Measurements from ENCODE around the gene TPRKB.

The TPRKB gene

GRCh38 chr2:73714091-73714490 is 23.1 kb downstream of the TPRKB start:
- H3K27me3 ChIP-seq (ENCODE audit: insufficient read depth, low read length): no peaks in the 10 kb centered on the region
- no peak overlapping the region for H3K27ac ChIP-seq (ENCODE audit: low read depth, low read length)
- H3K36me3 ChIP-seq (ENCODE audit: control insufficient read depth in 1 of 2, insufficient read depth in 2 of 2, low read length in 2 of 2): no peaks in the 10 kb centered on the region
- no peak overlapping the region for H3K4me2 ChIP-seq (ENCODE audit: low read length)
- H4K8ac ChIP-seq (ENCODE audit: low read depth, low read length): no peak overlapping the region
- H3K79me2 ChIP-seq (ENCODE audit: control insufficient read depth, insufficient read depth, low read length, poor library complexity): no peaks in the 10 kb centered on the region
- no peak overlapping the region for H2AFZ ChIP-seq (ENCODE audit: insufficient read depth, low read length, poor library complexity)
- peaks cover 9% of the 10 kb centered on the region for H3K9me3 ChIP-seq (ENCODE audit: insufficient read depth, low read depth, low read length)
- no peak overlapping the region for H4K91ac ChIP-seq (ENCODE audit: low read depth, low read length)
- H3K4ac ChIP-seq (ENCODE audit: low read depth, low read length): no peak overlapping the region
- no peak overlapping the region for H3K18ac ChIP-seq (ENCODE audit: low read length)
- no peak overlapping the region for H3K4me3 ChIP-seq (ENCODE audit: low read depth, low read length)
- WGBS (ENCODE audit: extremely low coverage, insufficient coverage, insufficient read length): no CpG with 5 or more reads among the region's 2 CpGs
- no peak overlapping the region for H2BK12ac ChIP-seq (ENCODE audit: low read length)
- no peak overlapping the region for H2BK120ac ChIP-seq (ENCODE audit: insufficient read depth, low read length, poor library complexity)
- H4K12ac ChIP-seq (ENCODE audit: low read depth, low read length): no peak overlapping the region
- H2BK5ac ChIP-seq (ENCODE audit: low read depth, low read length, poor library complexity): no peak overlapping the region
- DNase-seq: no peak
- no peaks in the 10 kb centered on the region for H3K79me1 ChIP-seq (ENCODE audit: low read length)
- H3K14ac ChIP-seq (ENCODE audit: low read length): no peak overlapping the region
- no peak overlapping the region for H2AK5ac ChIP-seq (ENCODE audit: low read length)
- no peak overlapping the region for H3K9ac ChIP-seq (ENCODE audit: low read length)
- no peaks in the 10 kb centered on the region for H3K4me1 ChIP-seq (ENCODE audit: control insufficient read depth in 1 of 2, insufficient read depth in 2 of 2, low read length in 2 of 2)
- no peak overlapping the region for H3K23ac ChIP-seq (ENCODE audit: low read length)

- Histone ChIP-seq H3K4me3 (ENCODE audit: low read depth, low read length) (no peak overlapping the region), H2AFZ (ENCODE audit: insufficient read depth, low read length, poor library complexity) (no peak overlapping the region), H3K4me1 (ENCODE audit: control insufficient read depth in 1 of 2, insufficient read depth in 2 of 2, low read length in 2 of 2) (no peaks in the 10 kb centered on the region), H4K8ac (ENCODE audit: low read depth, low read length) (no peak overlapping the region), H3K36me3 (ENCODE audit: control insufficient read depth in 1 of 2, insufficient read depth in 2 of 2, low read length in 2 of 2) (no peaks in the 10 kb centered on the region), H2BK120ac (ENCODE audit: insufficient read depth, low read length, poor library complexity) (no peak overlapping the region), H2BK12ac (ENCODE audit: low read length) (no peak overlapping the region), H3K14ac (ENCODE audit: low read length) (no peak overlapping the region), H3K9me3 (ENCODE audit: insufficient read depth, low read depth, low read length) (peaks cover 4% of the 10 kb centered on the region), H3K79me1 (ENCODE audit: low read length) (no peaks in the 10 kb centered on the region), H3K9ac (ENCODE audit: low read length) (no peak overlapping the region), H2AK5ac (ENCODE audit: low read length) (no peak overlapping the region), H3K4ac (ENCODE audit: low read depth, low read length) (no peak overlapping the region), H3K79me2 (ENCODE audit: control insufficient read depth, insufficient read depth, low read length, poor library complexity) (no peaks in the 10 kb centered on the region), H3K23ac (ENCODE audit: low read length) (no peak overlapping the region), H4K91ac (ENCODE audit: low read depth, low read length) (no peak overlapping the region), H3K18ac (ENCODE audit: low read length) (no peak overlapping the region), H3K4me2 (ENCODE audit: low read length) (no peak overlapping the region), H3K27me3 (ENCODE audit: insufficient read depth, low read length) (no peaks in the 10 kb centered on the region), H3K27ac (ENCODE audit: low read depth, low read length) (no peak overlapping the region), H2BK5ac (ENCODE audit: low read depth, low read length, poor library complexity) (no peak overlapping the region), H4K12ac (ENCODE audit: low read depth, low read length) (no peak overlapping the region)
- WGBS (ENCODE audit: extremely low coverage, insufficient coverage, insufficient read length): no CpG with 5 or more reads among the region's 9 CpGs
- no peak for DNase-seq
Observed at GRCh38 chr2:73708527-73708926, 28.6 kb downstream of the TPRKB start.

- no peak overlapping the region for H4K91ac ChIP-seq (ENCODE audit: low read depth, low read length)
- H3K36me3 ChIP-seq (ENCODE audit: control insufficient read depth in 1 of 2, insufficient read depth in 2 of 2, low read length in 2 of 2): no peaks in the 10 kb centered on the region
- H2BK12ac ChIP-seq (ENCODE audit: low read length): no peak overlapping the region
- no peak overlapping the region for H4K8ac ChIP-seq (ENCODE audit: low read depth, low read length)
- H4K12ac ChIP-seq (ENCODE audit: low read depth, low read length): no peak overlapping the region
- no peak for DNase-seq
- H2BK5ac ChIP-seq (ENCODE audit: low read depth, low read length, poor library complexity): no peak overlapping the region
- no peak overlapping the region for H2BK120ac ChIP-seq (ENCODE audit: insufficient read depth, low read length, poor library complexity)
- no peak overlapping the region for H3K27ac ChIP-seq (ENCODE audit: low read depth, low read length)
- H3K79me2 ChIP-seq (ENCODE audit: control insufficient read depth, insufficient read depth, low read length, poor library complexity): no peaks in the 10 kb centered on the region
- H3K4me2 ChIP-seq (ENCODE audit: low read length): no peak overlapping the region
- H2AFZ ChIP-seq (ENCODE audit: insufficient read depth, low read length, poor library complexity): no peak overlapping the region
- H3K4ac ChIP-seq (ENCODE audit: low read depth, low read length): no peak overlapping the region
- peaks cover 4% of the 10 kb centered on the region for H3K9me3 ChIP-seq (ENCODE audit: insufficient read depth, low read depth, low read length)
- H3K23ac ChIP-seq (ENCODE audit: low read length): no peak overlapping the region
- H3K14ac ChIP-seq (ENCODE audit: low read length): no peak overlapping the region
- H2AK5ac ChIP-seq (ENCODE audit: low read length): no peak overlapping the region
- H3K79me1 ChIP-seq (ENCODE audit: low read length): no peaks in the 10 kb centered on the region
- no peaks in the 10 kb centered on the region for H3K4me1 ChIP-seq (ENCODE audit: control insufficient read depth in 1 of 2, insufficient read depth in 2 of 2, low read length in 2 of 2)
- no CpG with 5 or more reads among the region's 3 CpGs for WGBS (ENCODE audit: extremely low coverage, insufficient coverage, insufficient read length)
- no peaks in the 10 kb centered on the region for H3K27me3 ChIP-seq (ENCODE audit: insufficient read depth, low read length)
- no peak overlapping the region for H3K18ac ChIP-seq (ENCODE audit: low read length)
- no peak overlapping the region for H3K4me3 ChIP-seq (ENCODE audit: low read depth, low read length)
- H3K9ac ChIP-seq (ENCODE audit: low read length): no peak overlapping the region
Observed at GRCh38 chr2:73707636-73708035, 29.5 kb downstream of the TPRKB start.

- Histone ChIP-seq H4K91ac (ENCODE audit: low read depth, low read length) (no peak overlapping the region), H3K9me3 (ENCODE audit: insufficient read depth, low read depth, low read length) (peaks cover 4% of the 10 kb centered on the region), H3K4me2 (ENCODE audit: low read length) (no peak overlapping the region), H3K18ac (ENCODE audit: low read length) (no peak overlapping the region), H3K4ac (ENCODE audit: low read depth, low read length) (no peak overlapping the region), H2BK5ac (ENCODE audit: low read depth, low read length, poor library complexity) (no peak overlapping the region), H3K4me1 (ENCODE audit: control insufficient read depth in 1 of 2, insufficient read depth in 2 of 2, low read length in 2 of 2) (no peaks in the 10 kb centered on the region), H2AK5ac (ENCODE audit: low read length) (no peak overlapping the region), H2BK120ac (ENCODE audit: insufficient read depth, low read length, poor library complexity) (no peak overlapping the region), H3K79me2 (ENCODE audit: control insufficient read depth, insufficient read depth, low read length, poor library complexity) (no peaks in the 10 kb centered on the region), H3K23ac (ENCODE audit: low read length) (no peak overlapping the region), H4K12ac (ENCODE audit: low read depth, low read length) (no peak overlapping the region), H3K27me3 (ENCODE audit: insufficient read depth, low read length) (no peaks in the 10 kb centered on the region), H3K9ac (ENCODE audit: low read length) (no peak overlapping the region), H3K79me1 (ENCODE audit: low read length) (no peaks in the 10 kb centered on the region), H3K14ac (ENCODE audit: low read length) (no peak overlapping the region), H3K4me3 (ENCODE audit: low read depth, low read length) (no peak overlapping the region), H2AFZ (ENCODE audit: insufficient read depth, low read length, poor library complexity) (no peak overlapping the region), H3K27ac (ENCODE audit: low read depth, low read length) (no peak overlapping the region), H3K36me3 (ENCODE audit: control insufficient read depth in 1 of 2, insufficient read depth in 2 of 2, low read length in 2 of 2) (no peaks in the 10 kb centered on the region), H4K8ac (ENCODE audit: low read depth, low read length) (no peak overlapping the region), H2BK12ac (ENCODE audit: low read length) (no peak overlapping the region)
- no peak for DNase-seq
- WGBS (ENCODE audit: extremely low coverage, insufficient coverage, insufficient read length): no CpG with 5 or more reads among the region's 5 CpGs
Observed at GRCh38 chr2:73707058-73707457, 30.1 kb downstream of the TPRKB start.
